ENCODE measurements around the gene LEMD2.

LEMD2 gene

DNA sequence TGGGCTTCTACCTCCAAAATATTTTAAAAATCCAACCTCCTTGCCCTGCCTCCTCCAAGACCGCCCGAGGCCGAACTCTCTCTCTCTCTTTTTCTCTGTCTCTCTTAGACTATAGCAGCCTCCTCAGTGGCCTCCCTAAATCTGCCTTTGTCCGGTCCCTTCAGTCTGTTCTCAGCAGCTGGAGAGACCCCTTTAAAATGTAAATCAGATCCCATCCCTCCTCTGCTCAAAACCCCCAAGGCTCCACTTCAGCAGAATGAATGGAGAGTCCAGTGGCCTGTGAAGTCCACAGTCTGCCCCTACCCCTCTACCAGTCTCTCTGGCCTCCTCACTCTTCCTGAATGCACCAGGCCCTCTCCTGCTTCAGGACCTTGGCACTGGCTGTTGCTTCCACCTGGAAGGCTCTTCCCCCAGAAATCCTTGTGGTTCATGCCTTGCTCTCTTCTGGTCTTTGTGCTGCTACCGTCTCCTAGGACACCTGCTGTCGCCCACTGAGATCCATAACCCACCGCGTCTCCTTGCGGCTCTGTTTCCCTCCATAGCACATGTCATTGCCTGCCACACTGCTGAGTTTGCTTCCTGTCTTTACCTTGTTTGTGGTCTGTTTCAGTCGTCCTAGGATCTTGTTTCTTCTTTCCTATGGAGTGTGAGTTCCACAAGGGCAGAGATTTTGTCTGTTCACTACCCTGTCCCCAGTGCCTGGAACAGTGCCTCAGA lies 8.9 kb upstream of the LEMD2 start:
- DNase-seq (ENCODE audit: extremely low read depth in 1 of 2, low read depth in 1 of 2): no peak

- no peak for DNase-seq (ENCODE audit: extremely low read depth in 1 of 2, low read depth in 1 of 2)
Observed at GRCh38 chr6:33794910-33795623, 6.1 kb upstream of the LEMD2 start.

DNA sequence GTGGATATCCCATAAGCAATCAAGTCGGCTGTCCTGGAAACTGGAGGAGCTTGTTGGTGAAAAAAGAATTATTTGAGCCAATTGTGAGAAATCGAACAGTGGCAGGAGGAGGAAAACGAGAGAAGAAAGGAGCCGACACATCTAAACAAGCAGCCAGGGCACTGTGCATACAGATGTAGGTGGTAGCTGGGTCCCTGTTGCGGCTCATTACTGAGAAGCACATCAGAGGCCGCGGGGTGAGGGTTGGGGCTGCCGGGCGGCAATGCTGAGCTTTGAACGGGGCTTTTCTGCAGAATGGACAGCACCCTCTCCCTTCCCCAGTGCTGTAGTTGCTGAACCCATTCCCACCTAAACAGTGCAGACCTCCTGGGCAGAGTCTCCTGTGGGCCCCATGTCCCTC lies 4.1 kb upstream of the LEMD2 start:
- DNase-seq (ENCODE audit: extremely low read depth in 1 of 2, low read depth in 1 of 2): no peak

DNA sequence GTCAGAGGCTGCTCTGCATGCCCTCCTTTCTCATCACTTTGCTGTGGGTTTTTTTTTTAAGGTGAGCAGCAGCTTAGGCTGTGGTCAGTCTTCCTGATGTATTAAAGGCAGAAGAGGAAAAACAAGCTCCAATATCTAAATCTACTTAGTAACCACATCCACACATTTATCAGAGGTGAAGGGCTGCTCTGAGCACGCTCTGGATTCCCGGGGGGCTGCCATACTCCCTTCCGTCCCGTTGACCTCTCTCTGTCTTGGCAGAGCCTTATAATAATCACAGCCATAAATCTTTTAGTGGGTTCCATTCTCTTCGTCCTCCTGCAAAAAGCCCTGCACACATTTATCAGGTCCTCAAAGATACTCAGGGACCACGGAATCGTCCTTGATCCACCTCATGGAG lies 2.7 kb upstream of the LEMD2 start:
- no peak for DNase-seq (ENCODE audit: extremely low read depth in 1 of 2, low read depth in 1 of 2)

DNA sequence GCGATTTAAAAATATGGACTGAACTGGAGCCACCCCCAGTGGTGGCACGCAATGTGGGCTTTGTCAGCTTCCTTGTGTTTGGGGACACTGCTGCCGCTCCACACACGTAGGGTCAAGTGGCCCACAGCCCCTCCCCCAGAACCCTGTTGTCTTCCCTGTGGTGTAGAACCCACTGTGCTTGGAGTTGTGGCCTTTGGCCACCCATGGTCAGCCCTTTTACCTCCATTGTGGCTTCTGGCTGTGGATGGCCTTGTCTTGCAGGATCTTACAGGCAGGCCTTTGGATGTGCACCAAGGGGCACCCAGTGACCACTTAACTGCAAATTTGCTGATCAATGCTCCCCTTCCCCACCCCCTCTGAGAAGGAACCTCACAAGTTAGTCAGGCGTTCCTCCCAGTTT lies 2.0 kb upstream of the LEMD2 start:
- no peak for DNase-seq (ENCODE audit: extremely low read depth in 1 of 2, low read depth in 1 of 2)

DNA sequence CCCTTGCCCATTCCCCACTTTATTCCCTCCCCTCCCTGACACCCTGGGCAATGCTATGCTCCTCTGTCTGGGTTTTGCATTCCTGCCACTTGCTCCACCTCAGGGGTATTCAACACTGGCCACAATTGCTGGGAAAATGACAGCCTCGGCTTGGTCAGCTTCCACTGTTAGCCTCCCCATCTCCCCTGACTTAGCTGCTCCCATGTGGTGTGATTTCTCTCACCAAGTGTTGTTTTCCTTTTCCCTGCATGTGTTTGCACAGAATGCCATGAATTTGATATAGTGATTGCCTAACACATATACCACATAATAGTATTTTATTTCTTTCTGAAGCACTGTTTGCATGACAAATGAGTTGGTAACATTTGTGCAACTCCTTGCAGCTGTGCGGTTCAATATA lies 1.4 kb upstream of the LEMD2 start:
- no peak for DNase-seq (ENCODE audit: extremely low read depth in 1 of 2, low read depth in 1 of 2)

DNA sequence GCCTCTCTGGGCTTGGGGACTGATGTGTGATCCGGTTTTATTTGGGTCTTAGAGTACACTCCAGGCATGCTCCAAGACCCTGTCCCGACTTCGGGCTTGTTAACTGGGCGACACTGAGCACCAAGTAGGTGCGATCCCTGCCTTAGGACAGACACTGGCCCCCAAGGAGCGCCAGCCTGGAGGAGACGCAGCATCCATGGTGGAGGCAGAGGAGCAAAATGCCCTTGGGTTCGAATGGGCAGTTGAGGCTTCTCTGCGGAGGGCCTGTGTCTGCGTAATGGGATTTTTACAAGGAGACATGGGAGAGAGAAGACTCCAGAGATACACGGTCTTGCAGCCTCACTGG lies 593 bp upstream of the LEMD2 start:
- DNase-seq (ENCODE audit: extremely low read depth in 1 of 2, low read depth in 1 of 2): no peak

GRCh38 chr6:33787954-33788693 lies 806 bp downstream of the LEMD2 start:
- peak in 1 of 2 donors; percentile 35 for DNase-seq (ENCODE audit: extremely low read depth in 1 of 2, low read depth in 1 of 2)

GRCh38 chr6:33787346-33787953 lies 1.5 kb downstream of the LEMD2 start:
- DNase-seq (ENCODE audit: extremely low read depth in 1 of 2, low read depth in 1 of 2): no peak

- DNase-seq (ENCODE audit: extremely low read depth in 1 of 2, low read depth in 1 of 2): no peak
Observed at GRCh38 chr6:33786736-33787135, 2.2 kb downstream of the LEMD2 start.

GRCh38 chr6:33785778-33786177 lies 3.2 kb downstream of the LEMD2 start:
- DNase-seq (ENCODE audit: extremely low read depth in 1 of 2, low read depth in 1 of 2): no peak

- DNase-seq (ENCODE audit: extremely low read depth in 1 of 2, low read depth in 1 of 2): no peak
Observed at GRCh38 chr6:33784787-33785186, 4.1 kb downstream of the LEMD2 start.

DNA sequence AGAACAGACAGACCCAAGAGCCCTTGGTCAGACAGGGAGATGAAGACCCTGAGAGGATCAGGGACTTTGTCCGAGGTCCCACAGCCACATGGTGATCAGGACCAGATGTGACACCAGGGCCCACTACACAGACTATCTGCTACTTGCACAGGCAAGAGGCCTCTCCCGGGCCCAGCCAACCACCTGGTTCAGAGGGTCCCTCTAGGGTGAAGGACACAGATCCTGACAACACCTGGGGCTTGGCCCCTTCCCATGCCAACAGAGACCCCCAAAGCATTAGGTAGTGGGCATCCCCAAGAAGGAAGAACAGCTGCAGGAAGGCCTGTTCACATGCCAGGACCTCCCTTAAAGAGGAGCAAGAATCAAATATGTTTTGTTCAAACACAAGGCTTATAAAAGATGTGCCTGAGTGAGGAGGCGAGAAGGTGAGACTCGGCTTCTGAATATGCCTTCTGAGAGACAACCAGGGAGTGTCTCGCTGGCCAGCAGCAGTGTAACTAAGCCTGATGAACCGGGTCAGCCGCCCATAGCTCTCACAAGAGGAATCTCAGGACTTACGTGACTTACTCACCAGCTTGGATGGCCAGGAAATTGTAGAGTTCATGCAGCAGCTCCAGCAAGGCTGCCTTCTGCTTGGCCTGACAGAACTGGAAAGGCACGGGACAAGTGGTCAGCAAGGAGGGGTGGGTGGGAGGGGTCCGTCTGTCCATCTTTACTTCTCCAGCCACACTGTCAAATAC lies 5.0 kb downstream of the LEMD2 start:
- no peak for DNase-seq (ENCODE audit: extremely low read depth in 1 of 2, low read depth in 1 of 2)

GRCh38 chr6:33782561-33782960 lies 6.4 kb downstream of the LEMD2 start:
- DNase-seq (ENCODE audit: extremely low read depth in 1 of 2, low read depth in 1 of 2): no peak

- no peak for DNase-seq (ENCODE audit: extremely low read depth in 1 of 2, low read depth in 1 of 2)
Observed at GRCh38 chr6:33781131-33781975, 7.6 kb downstream of the LEMD2 start.

DNA sequence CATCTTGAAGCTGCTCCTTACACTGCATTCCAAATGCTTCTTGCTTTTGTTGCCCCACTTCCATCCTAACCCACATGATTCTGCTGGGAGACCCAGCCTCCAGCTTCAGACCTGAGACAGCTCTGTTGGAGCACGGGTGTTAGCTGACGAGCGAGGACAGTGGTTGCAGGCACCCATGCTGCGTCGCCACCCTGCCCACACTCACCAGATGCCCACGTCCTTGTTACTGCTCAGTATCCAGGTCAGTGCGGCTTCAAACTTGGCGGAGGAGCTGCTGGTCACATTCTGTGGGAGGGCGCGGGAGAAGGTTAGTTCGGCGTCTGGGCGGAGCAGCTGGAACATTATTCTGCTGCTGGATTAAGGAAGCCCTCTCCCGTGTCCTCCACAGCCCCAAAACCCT lies 9.0 kb downstream of the LEMD2 start:
- DNase-seq (ENCODE audit: extremely low read depth in 1 of 2, low read depth in 1 of 2): no peak

GRCh38 chr6:33779290-33779689 lies 9.6 kb downstream of the LEMD2 start:
- DNase-seq (ENCODE audit: extremely low read depth in 1 of 2, low read depth in 1 of 2): no peak

GRCh38 chr6:33778444-33779121 lies 10.3 kb downstream of the LEMD2 start:
- no peak for DNase-seq (ENCODE audit: extremely low read depth in 1 of 2, low read depth in 1 of 2)
